ES-I3 (cell line): ENCODE results near the gene CWC27.

Experiments
- H3K36me3 ChIP-seq: 2 replicates; pipeline ENCODE4 v1.6.1; 2013; ENCODE audit warnings: mild to moderate bottlenecking, low read length, control low read depth, moderate library complexity; ENCODE audit not compliant: insufficient read depth
- H3K4me1 ChIP-seq: 2 replicates; pipeline ENCODE4 v1.6.1; 2013; ENCODE audit warnings: mild to moderate bottlenecking, control low read depth, low read length; ENCODE audit not compliant: insufficient read depth
- H3K9ac ChIP-seq: 2 replicates; pipeline ENCODE4 v1.6.1; 2013; ENCODE audit warnings: low read depth, mild to moderate bottlenecking, low read length, moderate library complexity
- H3K9me3 ChIP-seq: 2 replicates; pipeline ENCODE4 v1.6.1; 2013; ENCODE audit warnings: mild to moderate bottlenecking, low read length, moderate library complexity; ENCODE audit not compliant: control insufficient read depth, insufficient read depth

CWC27 gene

DNA sequence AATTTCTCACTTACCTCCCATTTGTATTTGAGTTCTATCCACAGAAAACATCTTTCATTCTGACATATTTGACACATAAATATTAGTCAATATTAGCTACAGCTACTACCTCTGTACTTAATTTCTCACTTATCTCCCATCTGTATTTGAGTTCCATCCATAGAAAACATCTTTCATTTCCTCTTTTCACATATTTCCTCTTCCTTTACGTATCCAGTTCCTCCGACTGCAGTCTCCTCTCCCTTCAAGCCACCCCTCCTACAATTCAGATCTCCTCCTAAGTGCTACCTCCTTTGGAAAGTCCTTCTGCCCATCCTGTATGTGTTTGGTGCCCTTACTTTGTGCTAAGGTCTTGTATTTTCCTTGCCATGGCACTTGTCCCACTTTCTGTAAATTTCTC is 1.8 kb upstream of the CWC27 start:
- no peaks in the 10 kb centered on the region for H3K9me3 ChIP-seq
- peaks cover 6% of the 10 kb centered on the region for H3K36me3 ChIP-seq
- no peak overlapping the region for H3K9ac ChIP-seq
- H3K4me1 ChIP-seq, result no peaks in the 10 kb centered on the region; the same call in none of the 2 replicates

DNA sequence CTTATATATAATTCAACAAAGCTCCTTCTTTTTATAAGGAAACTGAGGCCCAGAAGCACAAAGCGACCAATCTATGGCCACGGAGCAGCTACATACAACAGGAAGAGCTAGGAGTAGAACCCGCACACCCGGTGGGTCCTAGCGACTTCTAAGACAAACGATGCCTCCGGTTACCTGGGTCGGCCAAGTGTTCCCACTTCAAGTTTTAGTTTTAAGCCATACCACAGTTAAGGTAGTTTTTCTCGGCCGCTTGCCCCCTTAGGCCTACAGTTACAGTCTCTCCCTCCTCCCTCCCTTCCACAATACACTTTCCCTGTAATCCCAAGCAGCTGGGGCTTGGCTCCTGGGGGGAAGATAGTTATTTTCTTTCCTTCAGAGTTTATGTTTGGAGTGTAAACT is 772 bp upstream of the CWC27 start:
- Histone ChIP-seq H3K4me1 (no peaks in the 10 kb centered on the region; the same call in none of the 2 replicates), H3K36me3 (peaks cover 6% of the 10 kb centered on the region), H3K9me3 (no peaks in the 10 kb centered on the region), H3K9ac (peak overlapping the region; percentile 90)

GRCh38 chr5:64769855-64770254 is 1.1 kb downstream of the CWC27 start:
- H3K9ac ChIP-seq, result peak overlapping the region; percentile 90
- no peaks in the 10 kb centered on the region for H3K36me3 ChIP-seq
- H3K9me3 ChIP-seq, result no peaks in the 10 kb centered on the region
- H3K4me1 ChIP-seq, result no peaks in the 10 kb centered on the region; the same call in none of the 2 replicates

DNA sequence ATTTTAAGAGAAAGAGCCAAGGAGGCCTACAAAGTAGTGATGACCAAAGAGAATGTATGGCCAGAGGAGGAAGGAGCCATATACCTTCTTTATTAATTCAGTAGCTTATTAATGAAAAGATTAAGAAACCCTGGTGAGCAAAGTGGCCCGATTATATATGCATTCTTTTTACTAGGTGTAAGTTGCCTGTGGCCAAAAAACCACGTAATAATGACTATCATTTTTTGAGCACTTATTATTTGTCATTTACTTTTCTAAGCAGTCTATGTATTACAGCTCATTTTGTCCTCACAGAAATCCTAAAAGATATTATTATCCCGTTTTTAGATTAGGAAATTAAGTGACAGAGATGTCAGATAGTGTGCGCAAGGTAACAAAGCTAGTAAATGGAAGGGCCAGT is 3.0 kb downstream of the CWC27 start:
- no peaks in the 10 kb centered on the region for H3K9me3 ChIP-seq
- no peak overlapping the region for H3K9ac ChIP-seq
- no peaks in the 10 kb centered on the region; the same call in none of the 2 replicates for H3K4me1 ChIP-seq
- no peaks in the 10 kb centered on the region for H3K36me3 ChIP-seq

DNA sequence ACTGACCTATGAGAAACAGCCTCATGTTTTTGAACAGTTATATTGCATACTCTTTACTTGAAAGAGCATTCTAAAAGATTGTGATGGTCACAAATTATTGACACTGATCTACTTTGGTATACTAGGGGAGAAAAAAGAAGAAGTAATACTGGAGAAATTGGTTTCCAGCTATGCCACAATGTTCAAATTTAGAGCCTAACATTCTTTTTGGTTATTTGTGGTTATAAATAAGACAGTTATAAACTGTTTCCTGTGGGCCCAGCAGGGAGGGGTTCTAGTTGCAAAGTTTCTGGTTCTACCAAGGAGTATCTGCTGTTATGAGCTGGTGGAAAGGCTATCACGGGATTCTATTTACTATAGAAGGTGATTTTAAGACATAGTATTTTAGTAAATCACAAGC is 4.8 kb downstream of the CWC27 start:
- H3K36me3 ChIP-seq, result no peaks in the 10 kb centered on the region
- H3K4me1 ChIP-seq, result no peaks in the 10 kb centered on the region; the same call in 1 of the 2 replicates
- no peaks in the 10 kb centered on the region for H3K9me3 ChIP-seq
- no peak overlapping the region for H3K9ac ChIP-seq

DNA sequence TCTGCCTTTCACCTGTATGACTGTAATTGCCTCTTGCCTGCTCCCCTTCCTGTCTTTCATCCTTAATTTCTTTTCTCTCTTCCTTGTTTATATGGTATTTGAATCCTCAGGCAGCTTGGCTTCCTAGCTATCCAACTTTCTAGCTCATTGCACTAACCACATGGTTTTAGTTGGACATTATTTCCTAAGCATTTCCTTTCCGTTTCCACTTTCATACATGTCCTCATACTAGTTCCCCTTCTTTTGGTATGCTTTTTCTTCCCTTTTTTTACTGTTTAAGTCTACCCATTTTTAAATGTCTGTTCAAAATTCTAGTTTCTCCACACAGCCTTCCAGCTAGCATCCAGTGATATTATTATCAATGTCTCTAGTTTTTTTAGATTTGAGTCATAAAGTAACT is 6.6 kb downstream of the CWC27 start:
- H3K4me1 ChIP-seq, result no peaks in the 10 kb centered on the region
- H3K36me3 ChIP-seq, result no peaks in the 10 kb centered on the region
- H3K9ac ChIP-seq, result no peak overlapping the region
- no peaks in the 10 kb centered on the region for H3K9me3 ChIP-seq

- H3K4me1 ChIP-seq, result no peaks in the 10 kb centered on the region
- H3K9me3 ChIP-seq, result no peaks in the 10 kb centered on the region
- no peaks in the 10 kb centered on the region for H3K36me3 ChIP-seq
- no peak overlapping the region for H3K9ac ChIP-seq
These were observed 15.8 kb downstream of the CWC27 start for GRCh38 chr5:64784451-64785025.

- no peaks in the 10 kb centered on the region for H3K36me3 ChIP-seq
- no peaks in the 10 kb centered on the region for H3K9me3 ChIP-seq
- H3K4me1 ChIP-seq, result no peaks in the 10 kb centered on the region
- H3K9ac ChIP-seq, result no peak overlapping the region
These were observed 17.6 kb downstream of the CWC27 start for GRCh38 chr5:64786372-64786771.

GRCh38 chr5:64788156-64788555 is 19.4 kb downstream of the CWC27 start:
- no peaks in the 10 kb centered on the region for H3K4me1 ChIP-seq
- H3K9me3 ChIP-seq, result no peaks in the 10 kb centered on the region
- no peak overlapping the region for H3K9ac ChIP-seq
- no peaks in the 10 kb centered on the region for H3K36me3 ChIP-seq

DNA sequence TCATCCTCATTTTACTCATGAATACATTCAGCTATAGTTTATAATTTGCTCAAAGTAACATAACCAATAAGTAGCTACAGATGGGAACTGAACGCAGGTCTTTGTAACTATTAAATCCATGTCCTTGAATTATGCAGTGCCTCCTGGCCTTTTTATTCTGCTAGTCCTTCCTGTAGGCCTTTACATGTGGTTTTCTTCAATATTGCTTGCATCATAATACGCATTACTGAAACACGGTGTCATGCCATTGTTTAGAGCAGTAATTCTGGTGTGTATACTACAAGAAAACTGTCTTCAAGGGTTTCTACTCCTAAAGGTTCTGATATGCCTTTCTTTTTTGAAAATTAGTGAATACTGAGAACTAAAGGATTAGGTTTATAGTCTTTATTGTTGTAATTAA is 20.7 kb downstream of the CWC27 start:
- Histone ChIP-seq H3K4me1 (no peaks in the 10 kb centered on the region), H3K9ac (no peak overlapping the region), H3K36me3 (no peaks in the 10 kb centered on the region), H3K9me3 (no peaks in the 10 kb centered on the region)

DNA sequence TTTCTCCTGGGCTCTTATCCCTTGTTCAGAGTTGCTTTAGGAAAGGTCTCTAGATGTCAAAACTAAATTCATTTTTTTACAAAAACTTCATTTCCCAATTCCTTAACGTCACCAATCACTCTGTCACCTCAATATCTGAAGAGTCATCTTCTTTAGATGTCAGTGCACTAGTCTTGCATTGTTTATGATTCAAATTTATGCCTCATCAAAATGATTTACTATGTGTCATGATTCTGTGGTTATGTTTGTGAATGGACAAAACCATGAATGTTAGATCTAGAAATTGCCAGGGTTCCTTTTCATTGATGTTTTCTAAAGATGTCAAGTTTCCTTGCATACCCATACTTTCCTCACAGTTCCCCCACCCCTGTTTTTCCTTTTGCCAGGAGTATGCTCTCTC is 21.5 kb downstream of the CWC27 start:
- H3K9me3 ChIP-seq, result no peaks in the 10 kb centered on the region
- no peaks in the 10 kb centered on the region for H3K36me3 ChIP-seq
- H3K4me1 ChIP-seq, result no peaks in the 10 kb centered on the region
- no peak overlapping the region for H3K9ac ChIP-seq

DNA sequence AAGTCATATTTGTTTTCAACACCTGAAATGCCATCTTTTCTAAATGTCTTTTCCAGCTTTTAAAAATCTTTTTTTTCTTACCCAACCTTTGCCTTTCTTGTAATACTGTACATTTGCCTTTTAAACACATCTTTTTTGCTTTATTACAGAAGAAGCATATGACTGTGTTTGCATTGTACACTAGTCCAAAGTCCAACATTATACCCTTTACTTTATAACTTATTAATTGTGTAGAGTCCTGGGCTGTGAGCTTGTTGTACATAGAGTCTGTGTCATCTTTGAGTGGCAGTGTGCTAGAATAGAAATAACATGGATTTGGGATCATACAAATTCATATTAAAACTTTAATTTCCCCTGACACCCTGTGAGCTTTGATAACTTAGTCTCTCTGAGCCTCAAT is 23.7 kb downstream of the CWC27 start:
- peaks cover 3% of the 10 kb centered on the region; the same call in 1 of the 2 replicates for H3K4me1 ChIP-seq
- H3K9ac ChIP-seq, result no peak overlapping the region
- no peaks in the 10 kb centered on the region for H3K9me3 ChIP-seq
- H3K36me3 ChIP-seq, result no peaks in the 10 kb centered on the region

GRCh38 chr5:64794053-64794770 is 25.5 kb downstream of the CWC27 start:
- no peaks in the 10 kb centered on the region for H3K9me3 ChIP-seq
- H3K9ac ChIP-seq, result no peak overlapping the region
- no peaks in the 10 kb centered on the region for H3K36me3 ChIP-seq
- H3K4me1 ChIP-seq, result peaks cover 3% of the 10 kb centered on the region; the same call in 1 of the 2 replicates

DNA sequence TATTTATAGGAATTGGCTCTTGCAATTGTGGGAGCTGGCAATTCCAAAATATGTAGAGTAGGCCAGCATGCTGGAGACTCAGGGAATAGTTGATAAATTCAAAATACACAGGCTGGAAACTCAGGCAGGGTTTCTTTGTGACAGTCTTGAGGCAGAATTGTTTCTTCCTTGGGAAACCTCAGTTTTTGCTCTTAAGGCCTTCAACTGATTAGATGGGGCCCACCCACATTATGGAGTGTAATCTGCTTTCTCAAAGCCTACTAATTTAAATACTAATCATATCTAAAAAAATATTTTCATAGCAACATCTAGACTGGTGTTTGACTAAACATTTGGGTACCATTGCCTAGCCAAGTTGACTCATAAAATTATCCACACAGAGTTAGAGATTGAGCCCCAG is 27.6 kb downstream of the CWC27 start:
- Histone ChIP-seq H3K9ac (no peak overlapping the region), H3K36me3 (no peaks in the 10 kb centered on the region; the same call in 1 of the 2 replicates), H3K9me3 (no peaks in the 10 kb centered on the region), H3K4me1 (peaks cover 3% of the 10 kb centered on the region; the same call in 1 of the 2 replicates)

GRCh38 chr5:64800926-64801325 is 32.2 kb downstream of the CWC27 start:
- Histone ChIP-seq H3K4me1 (peaks cover 3% of the 10 kb centered on the region; the same call in 1 of the 2 replicates), H3K9me3 (no peaks in the 10 kb centered on the region), H3K36me3 (no peaks in the 10 kb centered on the region; the same call in 1 of the 2 replicates), H3K9ac (no peak overlapping the region)
